ENCODE data around the gene ULK2.
"Not testable (repeated sequence)": the region's sequence is repeated elsewhere in the genome, so short reads cannot be mapped to it uniquely, and the experiment has no call there.

Gene ULK2
- total RNA-seq, result 25.6 to 58.0 (median 36.6) reads per million in 18 experiments

DNA sequence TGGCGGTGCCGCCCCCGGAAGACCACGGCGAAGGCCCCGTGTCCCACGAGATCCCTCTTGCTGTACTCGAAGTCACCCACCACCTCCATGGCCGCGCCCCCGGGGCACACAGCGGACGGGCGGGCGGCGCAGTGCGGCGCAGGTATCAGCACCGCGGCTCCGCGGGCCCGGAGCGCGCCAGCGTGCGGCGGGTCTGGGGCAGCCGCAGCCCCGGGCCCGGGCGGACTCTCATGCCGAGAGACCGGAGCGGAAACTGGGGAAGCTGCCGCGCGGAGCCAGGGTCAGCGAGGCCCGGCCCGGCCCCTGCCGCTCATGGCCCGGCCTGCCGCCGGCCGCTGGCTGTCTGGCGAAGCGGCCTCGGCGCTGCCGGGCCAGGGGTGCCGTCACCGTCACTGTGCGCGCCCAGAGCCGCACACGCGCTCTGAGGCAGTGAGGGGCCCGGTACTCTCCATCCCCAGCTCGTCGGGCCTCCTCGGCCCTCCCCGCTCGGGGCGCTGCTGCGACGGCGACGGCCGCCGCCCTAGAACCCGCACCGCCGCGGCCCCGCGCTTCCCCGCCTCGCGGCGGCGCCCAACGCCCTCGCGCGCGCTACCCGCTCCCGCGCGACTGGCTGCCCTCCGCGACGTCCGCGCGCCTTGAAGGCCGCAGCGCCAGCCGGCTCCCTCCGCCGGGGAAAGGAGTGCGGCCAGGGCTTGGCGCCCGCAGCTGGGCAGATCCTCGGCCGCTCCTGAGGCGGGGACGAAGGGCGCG, at the start of gene ULK2:
TSS of gene ULK2 (minus strand) at position 608 of the 750 bp plus-strand sequence. CDS start at position 89, 519 bp downstream.
- DNase-seq, result peak; percentile 62 to 77

DNA sequence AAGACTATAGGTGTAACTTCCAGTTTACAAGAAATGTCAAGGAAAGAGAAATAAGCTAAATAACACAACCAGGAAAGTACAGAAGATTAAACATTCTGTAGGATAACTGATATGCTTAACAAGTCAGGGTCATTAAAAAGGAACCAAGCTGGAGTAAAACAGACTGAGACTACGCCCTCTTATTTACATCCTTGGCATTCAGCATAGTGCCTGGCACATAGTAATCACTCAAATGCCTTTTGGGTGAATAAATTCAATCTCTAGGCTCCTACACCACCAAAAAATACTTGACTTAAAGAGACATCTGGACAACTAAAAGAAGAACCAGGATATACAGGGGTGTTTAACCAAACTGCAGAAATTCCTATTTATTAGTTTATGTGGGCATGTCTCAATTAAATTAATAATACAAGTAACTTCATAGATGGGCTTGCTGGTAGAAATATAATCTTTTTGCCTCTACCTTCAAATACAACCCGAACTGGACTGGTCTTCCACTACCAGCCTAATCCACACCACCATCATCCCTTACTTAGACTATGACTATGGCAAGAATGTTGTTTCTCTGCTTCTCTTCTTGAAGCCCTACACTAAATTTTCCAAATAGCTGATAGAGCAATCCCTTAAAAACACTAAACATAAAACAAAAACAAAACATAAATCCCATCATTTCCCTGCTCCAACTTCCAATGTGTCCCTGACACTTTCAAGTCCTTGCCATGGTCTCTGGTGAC, 47.7 kb upstream of the ULK2 start:
- no peak for DNase-seq

DNA sequence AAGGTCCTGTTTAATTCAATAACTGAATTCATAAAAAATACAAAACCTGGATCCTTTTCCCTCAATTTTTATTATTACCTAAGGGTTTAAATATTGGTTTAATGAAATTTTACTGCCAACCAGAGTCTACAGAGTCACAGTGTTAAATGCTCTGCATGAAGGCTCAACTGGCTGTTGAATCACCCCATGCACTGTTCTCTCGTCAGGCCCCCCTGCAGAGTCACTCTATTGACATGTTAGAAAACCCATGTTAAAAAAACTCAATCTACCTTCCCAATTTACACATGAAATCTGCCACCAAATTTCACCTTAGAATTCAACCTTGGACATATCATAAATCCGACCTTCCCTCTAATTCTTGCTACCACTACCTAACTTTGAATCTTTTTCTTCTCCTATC, 43.3 kb upstream of the ULK2 start:
- no peak for DNase-seq

DNA sequence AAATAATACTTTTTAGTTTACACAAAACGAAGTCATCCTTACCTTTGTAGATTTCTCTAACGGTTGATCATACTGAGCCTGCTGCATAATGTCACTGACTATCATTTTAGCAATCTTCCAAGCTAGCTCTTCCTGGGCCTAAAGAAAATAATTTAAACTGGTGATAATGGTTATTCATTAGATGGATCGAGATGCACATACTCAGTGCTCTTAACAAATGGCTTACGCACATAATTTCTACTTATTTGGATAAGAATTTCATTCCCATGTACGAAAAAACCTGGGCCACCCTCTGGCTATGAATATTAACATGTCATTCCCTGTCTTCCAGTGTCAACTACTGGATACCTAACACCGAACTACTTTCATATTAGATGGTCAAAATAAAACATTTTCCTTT, 41.4 kb upstream of the ULK2 start:
- DNase-seq, result no peak

DNA sequence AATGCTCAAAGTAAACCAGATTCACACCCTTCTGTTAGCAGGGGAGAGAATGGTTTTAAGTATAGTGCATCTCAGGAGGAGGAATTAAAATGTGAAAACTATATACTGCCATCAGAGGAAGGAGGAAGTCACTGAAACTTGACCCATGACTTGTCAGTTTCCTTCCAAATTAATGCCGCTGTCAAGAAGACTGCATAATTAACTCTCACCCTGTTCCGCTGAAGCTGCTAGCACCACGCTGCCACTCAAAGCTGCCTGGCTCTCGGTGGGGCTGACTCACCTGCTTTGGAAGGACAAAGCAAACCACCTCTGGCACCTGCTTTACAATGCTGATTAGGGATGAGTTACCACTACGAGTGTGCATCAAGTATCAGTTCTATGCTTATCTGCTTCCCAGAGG, 37.8 kb upstream of the ULK2 start:
- peak; percentile 56 to 65 for DNase-seq

DNA sequence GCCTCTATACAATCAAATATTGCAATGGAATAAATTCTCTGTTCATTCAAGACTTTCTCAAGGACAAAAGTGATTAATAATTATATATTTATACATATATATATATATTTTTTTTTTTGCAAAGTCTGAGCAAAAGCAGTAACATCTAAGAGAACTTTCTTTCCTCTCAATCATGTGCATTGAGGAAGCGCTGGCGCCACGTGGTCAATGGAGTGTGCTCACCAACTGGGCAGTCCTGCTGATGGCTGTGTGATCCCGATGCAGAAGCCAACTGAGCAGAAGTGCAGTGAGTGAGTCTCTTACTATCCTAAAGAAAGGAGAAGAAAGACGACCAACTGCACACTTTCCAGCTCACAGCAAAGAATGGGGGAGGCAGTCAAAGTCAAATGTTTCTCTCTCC, 37.2 kb upstream of the ULK2 start:
- peak; percentile 85 to 94 for DNase-seq

DNA sequence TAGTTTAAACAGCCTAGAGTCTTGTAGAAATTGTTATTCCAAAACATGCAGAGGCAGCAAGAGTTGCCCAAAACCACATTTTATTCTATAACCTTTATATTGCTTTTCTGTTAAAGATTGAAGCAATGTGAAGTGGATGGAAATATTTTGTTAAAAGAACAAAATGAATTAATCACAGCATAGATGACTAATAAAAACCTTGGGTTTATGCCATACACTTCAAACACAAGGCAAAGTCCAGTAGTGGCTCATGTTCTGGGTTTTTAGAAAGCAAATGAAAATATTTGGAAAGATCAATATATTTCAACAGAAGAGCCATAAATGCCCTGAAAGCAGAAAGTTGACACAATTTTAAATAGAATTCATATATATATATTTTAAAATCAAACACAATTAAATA, 36.7 kb upstream of the ULK2 start:
- DNase-seq, result no peak

DNA sequence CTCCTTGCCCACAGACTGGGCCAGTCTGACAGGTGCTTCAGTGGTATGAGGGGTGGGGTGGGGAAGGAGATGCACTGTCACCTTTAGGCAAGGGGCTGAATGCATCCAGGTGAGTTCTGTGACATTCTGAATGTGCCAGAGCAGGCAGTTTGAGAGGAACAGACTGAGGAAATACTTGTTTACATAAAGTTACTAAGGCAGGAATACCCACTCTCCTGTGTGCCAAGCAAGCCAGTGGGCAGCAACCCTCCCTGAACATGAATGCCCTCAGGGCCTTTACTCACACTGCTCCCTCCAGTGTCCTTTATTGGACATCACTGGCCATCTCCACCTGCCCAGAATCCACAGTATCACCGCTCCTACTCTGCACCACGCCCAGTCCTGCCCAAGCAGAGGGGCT, 33.1 kb upstream of the ULK2 start:
- no peak for DNase-seq

DNA sequence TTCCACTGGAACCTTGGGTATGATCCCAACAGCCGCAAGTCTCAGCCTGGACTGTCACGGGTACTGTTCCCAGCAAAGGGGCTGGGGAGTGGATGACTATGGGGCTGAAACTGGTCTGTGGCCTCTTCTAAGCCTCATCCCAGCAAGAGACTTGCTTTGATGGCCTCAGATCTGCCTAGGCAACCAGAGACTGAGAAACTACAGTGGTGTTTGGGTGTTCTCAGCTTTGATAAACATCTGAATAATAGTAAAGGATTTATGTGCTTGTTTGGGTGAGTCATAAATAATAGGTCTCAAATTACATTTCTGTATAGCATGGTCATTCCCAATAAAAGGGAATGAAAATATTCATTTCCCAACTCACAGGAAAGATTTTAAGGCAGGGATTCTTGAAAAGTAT, 30.2 kb upstream of the ULK2 start:
- DNase-seq, result no peak

DNA sequence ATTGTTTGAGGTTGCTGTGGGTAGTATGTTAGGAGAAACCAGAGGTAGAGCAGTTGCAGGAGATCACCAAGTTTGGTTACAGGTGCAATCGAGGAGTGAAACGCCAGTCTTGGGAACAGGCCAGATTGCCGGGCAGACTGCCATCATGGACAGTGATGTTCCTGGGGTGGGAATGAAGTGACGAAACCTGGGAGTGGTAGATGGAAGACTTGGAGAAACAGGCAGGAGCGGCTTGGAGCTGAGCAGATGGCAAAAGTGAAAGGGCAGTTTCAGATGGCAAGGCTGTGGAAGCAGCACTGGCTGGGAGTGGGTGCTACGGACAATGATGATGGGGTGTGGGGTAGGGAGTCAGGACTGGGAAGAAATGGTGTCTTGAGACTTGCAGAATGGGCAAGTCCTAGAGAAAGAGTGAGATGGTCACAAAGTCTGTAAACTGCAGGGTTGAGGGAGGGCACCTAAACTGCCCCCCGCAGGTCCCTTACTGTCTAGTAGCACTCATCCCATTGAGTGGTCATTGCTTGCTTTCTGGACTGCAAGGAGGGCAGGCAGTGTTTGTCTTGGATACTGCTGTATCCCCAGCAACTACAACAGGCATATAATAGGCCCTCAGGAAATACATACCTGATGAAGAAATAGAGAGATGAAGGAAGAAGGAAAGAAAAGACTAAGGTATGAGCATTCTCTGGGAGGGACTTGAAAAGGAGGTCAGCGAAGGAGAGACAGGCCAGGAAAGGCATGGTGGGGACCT, 29.5 kb upstream of the ULK2 start:
- DNase-seq, result no peak

DNA sequence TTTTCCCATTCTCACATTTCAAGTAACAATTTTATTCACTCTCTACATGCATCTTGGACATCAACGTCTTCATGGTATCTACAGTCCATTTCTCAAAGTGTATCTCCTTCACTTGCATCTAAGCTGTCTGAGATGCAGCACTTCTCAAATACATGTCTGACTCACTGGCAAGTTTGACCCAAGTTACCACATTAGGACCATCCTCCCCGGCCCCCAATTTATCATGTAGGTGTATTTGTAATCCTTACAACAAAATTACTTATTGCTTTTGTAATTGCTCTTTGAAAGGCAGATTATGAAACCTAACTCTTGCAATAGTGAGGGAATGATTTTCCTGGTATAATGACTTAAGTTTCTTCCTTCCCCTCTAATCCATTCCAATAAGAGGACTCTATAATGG, 28.9 kb upstream of the ULK2 start:
- peak; percentile 11 to 49 for DNase-seq

DNA sequence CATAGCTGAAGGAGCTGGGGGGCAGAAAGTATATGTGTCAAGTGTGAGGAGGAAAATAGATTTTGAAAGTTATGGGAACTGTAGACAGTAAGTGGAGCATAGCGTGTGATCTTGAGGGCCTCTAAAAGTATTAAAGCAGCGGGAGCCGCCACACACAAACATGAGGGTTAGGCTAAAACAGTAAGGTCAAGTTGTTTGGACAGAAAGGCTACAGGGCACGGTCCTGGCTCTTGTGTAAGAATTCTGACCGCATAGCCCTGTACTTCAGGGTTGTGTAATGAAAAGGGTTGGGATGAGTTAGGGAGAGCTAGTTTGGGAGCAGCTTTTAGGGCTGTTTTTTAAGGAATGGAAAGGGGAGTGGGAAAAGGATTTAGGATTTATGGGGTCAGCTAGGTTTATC, 22.8 kb upstream of the ULK2 start:
- DNase-seq, result not testable (repeated sequence)

DNA sequence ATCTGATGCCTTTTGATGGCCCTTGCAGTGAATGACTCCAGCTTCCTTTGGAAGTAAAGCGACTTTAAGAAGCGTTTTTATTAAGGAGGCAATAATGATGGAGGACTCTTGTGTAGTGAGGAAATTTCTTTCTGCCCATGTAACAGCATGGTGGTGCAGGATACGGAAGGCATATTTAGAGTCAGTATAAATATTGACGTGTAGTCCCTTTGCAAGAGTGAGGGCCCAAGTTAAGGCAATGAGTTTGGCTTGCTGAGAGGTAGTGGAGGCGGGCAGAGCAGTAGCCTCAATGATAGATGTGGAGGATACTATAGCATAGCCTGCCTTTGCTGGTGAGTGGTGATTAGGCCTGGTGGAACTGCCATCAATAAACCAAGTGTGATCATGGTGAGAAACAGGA, 22.3 kb upstream of the ULK2 start:
- DNase-seq, result not testable (repeated sequence)

DNA sequence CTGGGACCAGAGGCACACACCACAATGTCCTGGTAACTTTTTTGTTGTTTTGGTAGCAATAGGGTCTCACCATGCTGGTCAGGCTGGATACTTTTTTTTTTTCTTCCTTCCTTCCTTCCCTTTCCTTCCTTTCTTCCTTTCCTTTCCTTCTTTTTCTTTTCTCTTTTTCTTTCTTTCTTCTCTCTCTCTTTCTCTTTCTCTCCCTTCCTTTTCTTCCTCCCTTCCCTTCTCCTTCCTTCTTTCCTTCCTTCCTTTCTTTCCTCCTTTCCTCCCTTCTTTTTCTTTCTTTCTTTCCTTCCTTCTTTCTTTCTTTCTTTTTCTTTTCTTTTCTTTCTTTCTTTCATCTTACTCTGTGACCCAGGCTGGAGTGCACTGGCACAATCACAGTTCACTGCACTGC, 18.4 kb upstream of the ULK2 start:
- DNase-seq, result no peak

DNA sequence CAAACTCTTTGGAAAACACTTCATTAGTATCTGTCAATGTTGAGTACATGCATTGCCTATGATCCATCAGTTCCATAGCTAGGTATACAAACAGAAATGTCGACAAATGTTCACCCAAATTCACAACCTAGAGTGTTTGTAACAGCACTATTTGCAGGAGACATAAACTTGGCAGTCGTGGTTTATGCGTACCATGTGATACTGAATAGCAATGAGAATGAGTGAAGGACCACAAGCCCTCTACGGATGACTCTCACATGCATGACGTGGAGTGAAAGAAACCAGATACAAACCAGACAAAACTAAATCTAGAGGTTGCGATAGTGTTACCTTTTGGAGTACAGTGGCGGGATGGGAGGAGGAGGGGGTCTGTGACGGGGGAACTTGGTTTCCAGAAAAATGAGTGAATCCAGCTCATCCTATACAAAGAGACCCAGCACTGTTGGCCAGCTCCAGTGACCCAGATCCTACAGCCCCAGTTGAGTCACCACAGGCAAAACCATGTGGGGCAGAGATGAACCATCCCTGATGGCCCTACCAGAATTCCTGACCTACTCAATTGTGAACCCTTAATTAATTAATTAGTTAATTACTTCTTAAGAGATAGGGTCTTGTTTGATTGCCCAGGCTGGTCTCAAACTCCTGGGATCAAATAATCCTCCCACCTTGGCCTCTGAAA, 15.9 kb upstream of the ULK2 start:
- DNase-seq, result no peak

DNA sequence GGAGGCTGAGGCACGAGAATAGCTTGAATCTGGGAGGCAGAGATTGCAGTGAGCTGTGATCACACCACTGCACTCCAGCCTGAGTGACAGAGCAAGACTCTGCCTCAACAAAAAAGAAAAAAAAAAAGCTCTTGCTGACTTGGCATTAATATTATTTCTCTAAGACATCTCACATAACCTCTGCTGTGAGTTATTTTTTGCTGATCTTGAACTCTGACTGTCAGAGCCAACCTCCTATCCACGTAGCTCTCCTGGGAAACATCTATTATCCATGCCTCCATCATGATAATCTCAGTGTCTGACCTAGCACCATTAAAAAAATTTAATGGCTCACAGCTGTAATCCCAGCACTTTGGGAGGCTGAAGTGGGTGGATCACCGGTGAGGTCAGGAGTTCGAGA, 12.7 kb upstream of the ULK2 start:
- no peak for DNase-seq

DNA sequence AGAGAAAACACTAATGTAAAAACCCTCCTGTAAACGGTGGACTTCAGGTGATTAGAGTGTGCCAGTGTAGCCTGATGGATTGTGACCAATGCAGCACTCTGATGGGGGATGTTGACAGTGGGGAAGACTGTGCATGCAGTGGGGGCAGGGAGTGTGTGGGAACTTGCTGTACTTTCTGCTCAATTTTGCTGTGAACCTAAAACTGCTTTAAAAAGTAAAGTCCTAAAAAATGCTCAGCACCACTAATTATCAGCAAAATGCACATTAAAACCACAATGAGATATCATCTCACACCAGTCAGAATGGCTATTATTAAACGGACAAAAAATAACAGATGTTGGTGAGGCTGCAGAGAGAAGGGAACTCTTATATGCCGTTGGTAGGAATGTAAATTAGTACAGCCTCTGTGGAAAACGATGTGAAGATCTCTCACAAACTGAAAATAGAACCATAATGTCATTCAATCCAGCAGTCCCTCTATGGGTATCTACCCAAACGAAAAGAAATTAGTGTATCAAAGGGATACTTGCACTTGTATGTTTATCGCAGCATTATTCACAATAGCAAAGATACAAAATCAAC, 9.7 kb upstream of the ULK2 start:
- DNase-seq, result no peak

DNA sequence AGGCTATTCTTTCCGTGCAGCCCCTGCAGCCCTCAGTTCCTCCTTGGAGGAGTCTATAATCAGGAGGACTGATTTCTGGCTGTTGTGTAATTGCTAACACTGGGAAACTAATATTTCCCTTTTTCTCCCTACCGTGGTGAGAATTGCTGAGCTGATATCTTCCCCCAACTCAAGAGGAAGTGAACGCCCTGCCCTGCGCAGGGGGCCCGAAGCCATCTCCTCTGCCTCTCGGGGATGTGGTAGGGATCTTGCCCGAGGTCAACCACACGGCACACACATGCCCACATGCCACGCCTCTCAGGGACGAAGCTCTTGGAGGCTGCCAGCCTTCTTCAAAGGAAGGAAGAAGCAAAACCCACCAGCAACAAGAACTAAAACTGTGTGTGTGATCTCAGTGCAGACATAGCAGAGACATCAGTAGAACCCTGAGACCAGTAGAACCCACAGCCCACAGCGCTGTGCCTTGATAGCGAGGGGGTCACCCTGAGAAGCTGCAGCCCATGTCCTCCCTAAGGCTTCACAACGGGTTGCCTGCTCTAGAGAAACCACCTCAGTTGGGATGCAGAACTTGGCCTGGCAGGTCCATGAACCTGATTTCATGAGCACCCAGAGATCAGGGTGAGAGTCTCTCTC, 8.9 kb upstream of the ULK2 start:
- DNase-seq, result peak; percentile 88 to 94

DNA sequence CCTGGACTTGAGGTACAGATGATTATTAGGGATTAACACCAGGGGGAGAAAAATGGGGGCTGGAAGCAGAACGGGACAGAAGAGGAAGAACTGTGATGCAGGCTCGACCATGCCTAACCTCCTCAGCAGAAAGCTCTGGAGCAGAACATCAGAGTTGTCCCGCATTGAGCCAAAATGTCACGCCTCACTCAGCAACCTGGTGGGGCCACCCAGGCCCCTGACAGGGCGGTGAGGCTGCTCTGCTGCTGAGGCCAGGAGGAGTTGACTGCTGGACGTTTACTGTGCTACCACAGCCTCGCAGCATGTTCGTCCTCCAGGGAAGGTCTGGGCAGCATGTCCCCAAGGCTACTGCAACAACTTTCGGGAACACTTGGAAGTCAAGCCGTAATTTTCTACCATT, 6.5 kb upstream of the ULK2 start:
- no peak for DNase-seq

DNA sequence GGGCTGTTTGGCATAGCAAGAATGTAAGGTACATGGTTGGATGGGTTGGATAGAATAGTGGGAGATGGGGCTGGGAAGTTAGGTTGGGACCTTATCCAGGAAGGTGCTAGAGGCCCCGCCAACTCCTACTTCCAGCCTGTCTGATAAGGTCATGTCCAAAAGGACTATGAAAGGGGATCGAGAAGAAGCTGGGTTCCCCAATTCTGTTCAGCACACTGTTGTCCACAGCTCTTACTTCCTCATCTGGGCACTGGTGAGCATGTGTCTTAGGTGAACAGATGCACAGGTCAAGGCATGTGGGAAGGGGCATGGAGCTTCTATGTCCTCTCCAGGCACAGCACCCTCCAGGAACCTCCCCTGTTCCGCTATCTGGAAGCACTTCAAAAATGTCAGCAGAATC, 5.6 kb upstream of the ULK2 start:
- DNase-seq, result peak; percentile 47 to 63

DNA sequence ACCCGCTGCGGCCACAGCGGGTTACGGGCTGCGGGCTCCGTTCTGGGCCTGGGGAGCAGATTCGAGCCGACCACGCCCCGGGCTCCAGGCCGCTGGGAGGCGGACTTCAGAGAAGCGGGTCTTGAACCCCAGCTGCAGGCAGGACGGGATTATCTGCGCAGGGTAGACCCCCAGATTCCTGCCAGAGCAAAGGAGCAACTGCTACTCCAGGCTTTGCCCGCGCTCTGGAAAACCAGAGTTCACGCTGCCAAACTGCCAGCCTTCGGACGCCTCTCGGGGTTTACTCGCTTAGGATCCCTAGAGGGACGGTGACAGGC, 301 bp upstream of the ULK2 start:
- no peak for DNase-seq

DNA sequence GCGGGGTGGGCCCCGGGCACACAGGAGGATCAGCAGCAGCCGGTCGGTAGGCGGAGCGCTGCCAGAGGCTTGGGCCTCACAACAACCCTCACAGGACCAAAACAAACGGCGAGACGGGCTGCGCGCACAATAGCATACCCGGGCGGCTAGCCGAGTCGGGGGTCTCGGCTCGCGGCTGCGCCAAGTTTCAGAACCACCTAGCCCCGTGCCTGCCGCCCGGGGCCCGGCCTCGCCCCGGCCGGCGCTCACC, 732 bp downstream of the ULK2 start:
- DNase-seq, result peak; percentile 40 to 66

DNA sequence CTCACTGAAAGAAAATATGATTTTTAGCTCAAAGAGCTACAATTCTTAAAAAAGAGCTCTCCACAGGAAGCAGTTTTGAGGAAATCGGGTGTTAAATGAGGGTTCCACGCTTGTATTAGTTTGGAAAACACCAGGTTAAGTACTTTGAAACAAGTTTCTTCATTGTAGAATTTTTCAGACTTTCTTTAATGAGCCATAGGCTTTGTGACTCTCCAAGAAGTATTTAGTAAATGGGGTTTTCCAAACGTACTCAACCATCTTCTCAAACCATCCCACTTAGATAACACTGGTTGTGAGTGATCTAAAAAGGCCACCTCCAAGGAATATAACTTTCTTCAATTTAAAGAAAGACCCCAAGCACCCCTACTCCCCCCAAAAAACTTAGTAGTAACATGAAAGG, 2.7 kb downstream of the ULK2 start:
- DNase-seq, result no peak

Measured in inflammatory macrophage (primary cell).